A673 (cell line): ENCODE results near the gene GPR37L1.

Source experiments
- CTCF ChIP-seq: fragments of 300-800, 200-600 bp; sonication (generic); conservative IDR thresholded peaks from 2 replicates; pipeline ENCODE4 v1.5.1; 2017; ENCODE audit warnings: low read depth, mild to moderate bottlenecking, antibody characterized with exemption, low read length, moderate library complexity, mixed read lengths
- EZH2 ChIP-seq: fragments of 200-600 bp; sonication (generic); IDR thresholded peaks from 2 replicates; pipeline ENCODE4 v1.6.1; 2017; ENCODE audit warnings: borderline replicate concordance, low read depth, mild to moderate bottlenecking, mixed read lengths, antibody characterized with exemption, low read length; ENCODE audit not compliant: poor library complexity, severe bottlenecking

- TF ChIP-seq EZH2 (no peak), CTCF (no peak)
Observed at GRCh38 chr1:202084791-202085681, 37.7 kb upstream of the GPR37L1 start.
